Measurements from ENCODE around the gene DEDD.

GRCh38 chr1:161128591-161129420 is 3.7 kb downstream of the DEDD start:
- TF ChIP-seq POLR2AphosphoS5 (IDR thresholded peaks at IDR 0.05; ENCODE audit: low read depth, low read length) = no peak
- TF ChIP-seq POLR2A (IDR thresholded peaks at IDR 0.05; ENCODE audit: low read depth, low read length) = no peak
